ENCODE data around the gene CXXC5. TPM values are rescaled to one million over a fixed set of nuclear protein-coding genes. Genes with fewer than 3 reads are reported as not detected.

The CXXC5 gene
- polyA plus RNA-seq, 2 donors: 21.9 to 27.8 TPM

DNA sequence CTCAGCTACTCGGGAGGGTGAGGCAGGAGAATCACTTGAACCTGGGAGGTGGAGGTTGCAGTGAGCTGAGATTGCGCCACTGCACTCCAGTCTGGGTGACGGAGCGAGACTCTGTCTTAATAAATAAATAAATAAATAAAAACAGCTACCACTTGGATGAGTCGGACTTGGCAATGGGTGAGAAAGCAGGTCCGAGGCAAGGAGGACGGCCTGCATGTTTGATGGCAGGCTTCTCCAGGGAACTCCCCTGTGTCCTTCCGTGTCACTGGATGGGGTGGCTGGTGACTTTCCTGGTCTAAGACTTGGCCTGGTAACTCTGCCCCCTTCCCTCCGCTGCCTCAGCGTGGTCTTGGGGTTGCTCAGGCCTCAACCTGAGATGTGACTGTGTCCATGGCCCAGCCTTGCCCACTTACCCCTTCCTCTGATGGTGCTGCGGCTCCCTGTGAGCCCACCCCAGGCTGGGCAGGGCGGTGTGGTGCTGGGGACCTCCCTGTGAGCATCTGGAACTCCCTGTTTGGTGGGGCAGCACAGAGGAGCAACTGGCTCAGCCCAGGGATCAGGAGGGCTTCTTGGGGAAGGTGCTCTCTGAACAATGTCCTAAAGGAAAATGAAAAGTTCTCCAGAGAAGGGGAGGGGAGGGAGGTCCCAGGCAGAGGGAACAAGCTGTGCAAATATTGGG, 85.0 kb downstream of the CXXC5 start:
- no peaks in the 10 kb centered on the region for H3K9me3 ChIP-seq (ENCODE audit: control insufficient read depth in 2 of 2, insufficient read depth in 1 of 2, low read depth in 1 of 2, low read length in 1 of 2)
- no peaks in the 10 kb centered on the region for H3K4me1 ChIP-seq (ENCODE audit: control insufficient read depth in 2 of 2, insufficient read depth in 2 of 2, low read length in 1 of 2)
- H3K36me3 ChIP-seq (ENCODE audit: control insufficient read depth in 2 of 2, insufficient read depth in 2 of 2, low read length in 1 of 2): no peaks in the 10 kb centered on the region
- WGBS, 2 donors: 95% methylated on average over 12 of the region's 12 CpGs
- no peak overlapping the region for H3K27ac ChIP-seq (ENCODE audit: low read depth in 2 of 2, low read length in 1 of 2)
- H3K4me3 ChIP-seq (ENCODE audit: low read depth in 1 of 2, low read length in 2 of 2): no peak overlapping the region
- H3K27me3 ChIP-seq (ENCODE audit: control insufficient read depth in 1 of 2, insufficient read depth in 2 of 2, low read length in 2 of 2): no peaks in the 10 kb centered on the region

Other genes starting within 250 kb of the CXXC5 start
- 1 to 10 TPM; 5.9 to 6.0 TPM for gene SPATA24, start 244.3 kb upstream of the CXXC5 start, polyA plus RNA-seq
- gene DNAJC18, start 208.8 kb upstream of the CXXC5 start, polyA plus RNA-seq: 1 to 10 TPM; 2.2 to 2.4 TPM
- gene ECSCR, start 185.6 kb upstream of the CXXC5 start, polyA plus RNA-seq: 10 to 100 TPM in 1 of 2 donors, 1 to 10 TPM in 1; 3.1 to 11.4 TPM
- under 1 TPM in 1 of 2 donors, not detected in 1; 0.02 TPM for gene SMIM33, start 177.3 kb upstream of the CXXC5 start, polyA plus RNA-seq
- gene STING1, start 165.6 kb upstream of the CXXC5 start, polyA plus RNA-seq: 10 to 100 TPM; 18.5 to 28.3 TPM
- gene UBE2D2, start 87.0 kb upstream of the CXXC5 start, polyA plus RNA-seq: 10 to 100 TPM; 43.4 to 76.9 TPM
- under 1 TPM; 0.02 to 0.04 TPM for gene PSD2, start 147.5 kb downstream of the CXXC5 start, polyA plus RNA-seq